K562 (cell line): ENCODE results near the gene GPRIN2. TPM values are rescaled to one million over a fixed set of nuclear protein-coding genes. Genes with fewer than 3 reads are reported as not detected.

Experiments used
- BRD4 ChIP-seq: fragments of 200-600 bp; sonication (generic); IDR thresholded peaks from 2 replicates; pipeline ENCODE4 v1.6.1; 2017; ENCODE audit warnings: inconsistent platforms
- CBFA2T3 ChIP-seq: fragments of 450-650 bp; IDR thresholded peaks from 2 replicates; pipeline ENCODE4 v1.6.1; 2017
- HNRNPLL ChIP-seq: fragments of 200-400 bp; formaldehyde crosslinking; IDR thresholded peaks from 2 replicates; pipeline ENCODE4 v1.6.1; 2017; ENCODE audit warnings: low read length, low read depth, mild to moderate bottlenecking; ENCODE audit not compliant: poor library complexity, severe bottlenecking
- KLF1 ChIP-seq: fragments of 450-650 bp; IDR thresholded peaks from 2 replicates; pipeline ENCODE4 v1.6.1; 2016; ENCODE audit warnings: missing genetic modification characterization, missing compliant biosample characterization
- LEF1 ChIP-seq: fragments of 450-650 bp; IDR thresholded peaks from 2 replicates; pipeline ENCODE4 v1.6.1; 2016; ENCODE audit warnings: mild to moderate bottlenecking
- MECOM ChIP-seq: fragments of 250-450 bp; sonication (Bioruptor Pico); IDR thresholded peaks from 2 replicates; pipeline ENCODE4 v1.8.0; 2022; ENCODE audit warnings: inconsistent platforms
- NUFIP1 ChIP-seq: fragments of 450-650 bp; IDR thresholded peaks from 2 replicates; pipeline ENCODE4 v1.6.1; 2018; ENCODE audit not compliant: partially characterized antibody
- PTRF ChIP-seq: fragments of 450-650 bp; IDR thresholded peaks from 2 replicates; pipeline ENCODE4 v1.6.1; 2016; ENCODE audit warnings: mild to moderate bottlenecking, missing genetic modification characterization, missing compliant biosample characterization
- SIX5 ChIP-seq, 2 experiments: IDR thresholded peaks; 2 replicates each; pipeline ENCODE4 v1.6.1; 2011; ENCODE audit warnings: low read length in 2 of 2, borderline replicate concordance in 1 of 2, low read depth in 1 of 2, mild to moderate bottlenecking in 1 of 2, moderate library complexity in 1 of 2; ENCODE audit not compliant: insufficient read depth in 1 of 2
- TFAM ChIP-seq: fragments of 250-450 bp; sonication (Bioruptor Pico); conservative IDR thresholded peaks from 2 replicates; pipeline ENCODE4 v1.5.0; 2021; ENCODE audit warnings: mild to moderate bottlenecking, moderate library complexity
- ZEB2 ChIP-seq: fragments of 450-650 bp; IDR thresholded peaks from 2 replicates; pipeline ENCODE4 v1.6.1; 2016
- ZNF133 ChIP-seq: fragments of 250-450 bp; sonication (Bioruptor Pico); IDR thresholded peaks from 2 replicates; pipeline ENCODE4 v1.4.0; 2020; ENCODE audit warnings: mild to moderate bottlenecking
- ZNF408 ChIP-seq: fragments of 250-450 bp; sonication (Bioruptor Pico); IDR thresholded peaks from 2 replicates; pipeline ENCODE4 v1.4.0; 2020; ENCODE audit warnings: low read depth, mild to moderate bottlenecking, moderate library complexity
- polyA plus RNA-seq, 8 experiments: library from polyadenylated mRNA; depleted of rRNA in 4 of 8; stranded (reverse) in 5 of 8; unstranded in 3 of 8; fragments of >200 nt; fragmentation: Nextera tagmentation in 2 of 8; fragmentation: Illumina TruSeq in 1 of 8; extraction: Ambion mirVana in 2 of 8; extraction: Trizol in 1 of 8; gene quantifications; 2 replicates each; pipeline versions ENCODE4 v1.2.1 to v1.2.3, GENCODE V29; 2011 to 2014; ENCODE audit warnings: inconsistent platforms in 1 of 8, missing spikeins in 1 of 8
- total RNA-seq, 7 experiments: library from RNA; depleted of rRNA in 6 of 7; stranded (reverse); fragments of >200 nt in 6 of 7; fragmentation: Illumina TruSeq in 2 of 7; extraction: Trizol in 2 of 7; gene quantifications; 2 replicates each; pipeline versions ENCODE4 v1.2.1 to v1.2.3, GENCODE V29; 2011 to 2021; ENCODE audit warnings: low replicate concordance in 1 of 7
- TF ChIP-seq, protein P1 (sequence below): fragments of 450-650 bp; IDR thresholded peaks from 2 replicates; pipeline ENCODE4 v1.7.1; 2018; ENCODE audit warnings: mild to moderate bottlenecking, low read depth; ENCODE audit not compliant: partially characterized antibody
- TF ChIP-seq, protein P2 (sequence below), 3 experiments: fragments of 200-800 bp in 1 of 3; sonication (Bioruptor generic) in 1 of 3; sonication (generic) in 1 of 3; formaldehyde crosslinking in 1 of 3; IDR thresholded peaks; 2 replicates each; pipeline versions ENCODE4 v1.6.1 to v1.8.0; 2016 to 2022; ENCODE audit warnings: mild to moderate bottlenecking in 2 of 3, missing compliant biosample characterization in 2 of 3, missing genetic modification characterization in 2 of 3, missing genetic modification reagents in 1 of 3
- TF ChIP-seq, protein P3 (sequence below): fragments of 150-350 bp; IDR thresholded peaks from 2 replicates; pipeline ENCODE4 v1.6.1; 2014; ENCODE audit warnings: low read depth, mild to moderate bottlenecking, low read length, borderline replicate concordance
- TF ChIP-seq, protein P4 (sequence below): fragments of 450-650 bp; IDR thresholded peaks from 2 replicates; pipeline ENCODE4 v1.6.1; 2017; ENCODE audit warnings: antibody characterized with exemption, mild to moderate bottlenecking

Gene GPRIN2
- total and polyA plus RNA-seq, 9 of the 15 experiments (the other 6 are each of a cell fraction or from before 2014, with no cell fraction given) = not detected

DNA sequence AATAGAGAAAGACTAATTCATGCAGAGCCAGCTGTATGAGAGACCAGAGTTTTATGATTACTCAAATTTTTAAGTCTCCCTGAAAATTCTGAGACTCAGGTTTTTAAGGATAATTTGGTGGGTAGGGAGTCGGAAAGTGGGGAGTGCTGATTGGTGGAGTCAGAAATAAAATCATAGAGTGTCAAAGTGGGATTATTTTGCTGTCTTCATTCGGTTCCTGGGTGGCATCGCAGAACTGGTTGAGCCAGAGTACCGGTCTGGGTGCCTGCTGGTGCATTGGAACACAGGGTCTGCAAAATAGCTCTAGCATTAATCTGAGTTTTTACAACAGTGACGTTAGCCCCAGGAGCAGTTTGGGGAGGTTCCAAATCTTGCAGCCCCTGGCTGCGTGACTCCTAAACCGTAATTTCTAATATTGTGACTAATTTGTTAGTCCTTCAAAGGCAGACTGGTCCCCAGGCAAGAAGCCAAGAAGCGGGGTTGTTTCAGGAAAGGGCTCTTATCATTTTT, 32.4 kb downstream of the GPRIN2 start (continued):
- TF ChIP-seq ZEB2 (no peak), HNRNPLL (no peak), CBFA2T3 (no peak), SIX5 (IDR thresholded peaks at IDR 0.05; ENCODE audit: borderline replicate concordance in 1 of 2, insufficient read depth in 1 of 2, low read depth in 1 of 2, low read length in 2 of 2) (0 out of 4 replicates have a peak, but pooled peaks of 1 of the 2 experiments have one; percentile 5), TFAM (CRISPR knock-in tag) (no peak), MECOM (CRISPR knock-in tag) (0 out of 2 replicates have a peak, but pooled peaks have one; percentile 36), LEF1 (no peak), ZNF133 (CRISPR knock-in tag) (no peak), PTRF (tag) (no peak), BRD4 (0 out of 2 replicates have a peak, but pooled peaks have one; percentile 12), KLF1 (tag) (no peak), ZNF408 (CRISPR knock-in tag) (no peak), NUFIP1 (no peak)
- TF ChIP-seq, protein P1, sequence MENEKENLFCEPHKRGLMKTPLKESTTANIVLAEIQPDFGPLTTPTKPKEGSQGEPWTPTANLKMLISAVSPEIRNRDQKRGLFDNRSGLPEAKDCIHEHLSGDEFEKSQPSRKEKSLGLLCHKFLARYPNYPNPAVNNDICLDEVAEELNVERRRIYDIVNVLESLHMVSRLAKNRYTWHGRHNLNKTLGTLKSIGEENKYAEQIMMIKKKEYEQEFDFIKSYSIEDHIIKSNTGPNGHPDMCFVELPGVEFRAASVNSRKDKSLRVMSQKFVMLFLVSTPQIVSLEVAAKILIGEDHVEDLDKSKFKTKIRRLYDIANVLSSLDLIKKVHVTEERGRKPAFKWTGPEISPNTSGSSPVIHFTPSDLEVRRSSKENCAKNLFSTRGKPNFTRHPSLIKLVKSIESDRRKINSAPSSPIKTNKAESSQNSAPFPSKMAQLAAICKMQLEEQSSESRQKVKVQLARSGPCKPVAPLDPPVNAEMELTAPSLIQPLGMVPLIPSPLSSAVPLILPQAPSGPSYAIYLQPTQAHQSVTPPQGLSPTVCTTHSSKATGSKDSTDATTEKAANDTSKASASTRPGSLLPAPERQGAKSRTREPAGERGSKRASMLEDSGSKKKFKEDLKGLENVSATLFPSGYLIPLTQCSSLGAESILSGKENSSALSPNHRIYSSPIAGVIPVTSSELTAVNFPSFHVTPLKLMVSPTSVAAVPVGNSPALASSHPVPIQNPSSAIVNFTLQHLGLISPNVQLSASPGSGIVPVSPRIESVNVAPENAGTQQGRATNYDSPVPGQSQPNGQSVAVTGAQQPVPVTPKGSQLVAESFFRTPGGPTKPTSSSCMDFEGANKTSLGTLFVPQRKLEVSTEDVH = no peak
- TF ChIP-seq, protein P2, sequence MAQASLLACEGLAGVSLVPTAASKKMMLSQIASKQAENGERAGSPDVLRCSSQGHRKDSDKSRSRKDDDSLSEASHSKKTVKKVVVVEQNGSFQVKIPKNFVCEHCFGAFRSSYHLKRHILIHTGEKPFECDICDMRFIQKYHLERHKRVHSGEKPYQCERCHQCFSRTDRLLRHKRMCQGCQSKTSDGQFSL (CRISPR knock-in tag; IDR thresholded peaks at IDR 0.05) = no peak
- TF ChIP-seq, protein P2 (tag; IDR thresholded peaks at IDR 0.05) = no peak
- TF ChIP-seq, protein P3, sequence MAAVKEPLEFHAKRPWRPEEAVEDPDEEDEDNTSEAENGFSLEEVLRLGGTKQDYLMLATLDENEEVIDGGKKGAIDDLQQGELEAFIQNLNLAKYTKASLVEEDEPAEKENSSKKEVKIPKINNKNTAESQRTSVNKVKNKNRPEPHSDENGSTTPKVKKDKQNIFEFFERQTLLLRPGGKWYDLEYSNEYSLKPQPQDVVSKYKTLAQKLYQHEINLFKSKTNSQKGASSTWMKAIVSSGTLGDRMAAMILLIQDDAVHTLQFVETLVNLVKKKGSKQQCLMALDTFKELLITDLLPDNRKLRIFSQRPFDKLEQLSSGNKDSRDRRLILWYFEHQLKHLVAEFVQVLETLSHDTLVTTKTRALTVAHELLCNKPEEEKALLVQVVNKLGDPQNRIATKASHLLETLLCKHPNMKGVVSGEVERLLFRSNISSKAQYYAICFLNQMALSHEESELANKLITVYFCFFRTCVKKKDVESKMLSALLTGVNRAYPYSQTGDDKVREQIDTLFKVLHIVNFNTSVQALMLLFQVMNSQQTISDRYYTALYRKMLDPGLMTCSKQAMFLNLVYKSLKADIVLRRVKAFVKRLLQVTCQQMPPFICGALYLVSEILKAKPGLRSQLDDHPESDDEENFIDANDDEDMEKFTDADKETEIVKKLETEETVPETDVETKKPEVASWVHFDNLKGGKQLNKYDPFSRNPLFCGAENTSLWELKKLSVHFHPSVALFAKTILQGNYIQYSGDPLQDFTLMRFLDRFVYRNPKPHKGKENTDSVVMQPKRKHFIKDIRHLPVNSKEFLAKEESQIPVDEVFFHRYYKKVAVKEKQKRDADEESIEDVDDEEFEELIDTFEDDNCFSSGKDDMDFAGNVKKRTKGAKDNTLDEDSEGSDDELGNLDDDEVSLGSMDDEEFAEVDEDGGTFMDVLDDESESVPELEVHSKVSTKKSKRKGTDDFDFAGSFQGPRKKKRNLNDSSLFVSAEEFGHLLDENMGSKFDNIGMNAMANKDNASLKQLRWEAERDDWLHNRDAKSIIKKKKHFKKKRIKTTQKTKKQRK = no peak
- TF ChIP-seq, protein P4, sequence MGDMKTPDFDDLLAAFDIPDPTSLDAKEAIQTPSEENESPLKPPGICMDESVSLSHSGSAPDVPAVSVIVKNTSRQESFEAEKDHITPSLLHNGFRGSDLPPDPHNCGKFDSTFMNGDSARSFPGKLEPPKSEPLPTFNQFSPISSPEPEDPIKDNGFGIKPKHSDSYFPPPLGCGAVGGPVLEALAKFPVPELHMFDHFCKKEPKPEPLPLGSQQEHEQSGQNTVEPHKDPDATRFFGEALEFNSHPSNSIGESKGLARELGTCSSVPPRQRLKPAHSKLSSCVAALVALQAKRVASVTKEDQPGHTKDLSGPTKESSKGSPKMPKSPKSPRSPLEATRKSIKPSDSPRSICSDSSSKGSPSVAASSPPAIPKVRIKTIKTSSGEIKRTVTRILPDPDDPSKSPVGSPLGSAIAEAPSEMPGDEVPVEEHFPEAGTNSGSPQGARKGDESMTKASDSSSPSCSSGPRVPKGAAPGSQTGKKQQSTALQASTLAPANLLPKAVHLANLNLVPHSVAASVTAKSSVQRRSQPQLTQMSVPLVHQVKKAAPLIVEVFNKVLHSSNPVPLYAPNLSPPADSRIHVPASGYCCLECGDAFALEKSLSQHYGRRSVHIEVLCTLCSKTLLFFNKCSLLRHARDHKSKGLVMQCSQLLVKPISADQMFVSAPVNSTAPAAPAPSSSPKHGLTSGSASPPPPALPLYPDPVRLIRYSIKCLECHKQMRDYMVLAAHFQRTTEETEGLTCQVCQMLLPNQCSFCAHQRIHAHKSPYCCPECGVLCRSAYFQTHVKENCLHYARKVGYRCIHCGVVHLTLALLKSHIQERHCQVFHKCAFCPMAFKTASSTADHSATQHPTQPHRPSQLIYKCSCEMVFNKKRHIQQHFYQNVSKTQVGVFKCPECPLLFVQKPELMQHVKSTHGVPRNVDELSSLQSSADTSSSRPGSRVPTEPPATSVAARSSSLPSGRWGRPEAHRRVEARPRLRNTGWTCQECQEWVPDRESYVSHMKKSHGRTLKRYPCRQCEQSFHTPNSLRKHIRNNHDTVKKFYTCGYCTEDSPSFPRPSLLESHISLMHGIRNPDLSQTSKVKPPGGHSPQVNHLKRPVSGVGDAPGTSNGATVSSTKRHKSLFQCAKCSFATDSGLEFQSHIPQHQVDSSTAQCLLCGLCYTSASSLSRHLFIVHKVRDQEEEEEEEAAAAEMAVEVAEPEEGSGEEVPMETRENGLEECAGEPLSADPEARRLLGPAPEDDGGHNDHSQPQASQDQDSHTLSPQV = no peak
